Stomach (tissue), 9 donors: ENCODE measurements around the gene CAMSAP3. TPM values are rescaled to one million over a fixed set of nuclear protein-coding genes. Genes with fewer than 3 reads are reported as not detected.
A peak's percentile ranks its signal among the peaks of the same experiment; 100 is the strongest.

Experiments used
- DNase-seq, 2 donors: peaks; one replicate each; pipeline versions ENCODE4 v3.0.0 to v3.0.0-alpha.2; 2013 to 2019
- H3K27ac ChIP-seq, 5 donors: fragments of 200-600 bp in 4 of 5; sonication (generic) in 4 of 5; one replicate each; pipeline ENCODE4 v1.5.1; 2013 to 2019; ENCODE audit warnings: mild to moderate bottlenecking in 1 of 5, moderate library complexity in 1 of 5
- H3K27me3 ChIP-seq, 3 donors: fragments of 200-600 bp; sonication (generic); one replicate each; pipeline ENCODE4 v1.5.1; 2017 to 2019; ENCODE audit warnings: mixed run types in 1 of 3
- H3K36me3 ChIP-seq, 4 donors: fragments of 200-600 bp; sonication (generic); 1 replicate in 3 of 4; 2 replicates in 1 of 4; pipeline ENCODE4 v1.5.1; 2016 to 2019
- H3K4me1 ChIP-seq, 4 donors: fragments of 200-600 bp; sonication (generic); one replicate each; pipeline ENCODE4 v1.5.1; 2016 to 2019
- H3K4me3 ChIP-seq, 4 donors: fragments of 200-600 bp; sonication (generic) in 3 of 4; one replicate each; pipeline ENCODE4 v1.5.1; 2016 to 2019; ENCODE audit warnings: mild to moderate bottlenecking in 1 of 4
- H3K9me3 ChIP-seq, 4 donors: fragments of 200-600 bp; sonication (generic); one replicate each; pipeline ENCODE4 v1.5.1; 2016 to 2019
- EP300 ChIP-seq: sonication (generic); formaldehyde crosslinking; IDR thresholded peaks from one replicate; pipeline ENCODE4 v1.6.1; 2017; ENCODE audit warnings: antibody characterized with exemption
- POLR2A ChIP-seq, 4 donors: fragments of 450-650 bp; IDR thresholded peaks; one replicate each; pipeline ENCODE4 v1.6.1; 2016; ENCODE audit warnings: antibody characterized with exemption in 4 of 4, control low read depth in 2 of 4, mild to moderate bottlenecking in 1 of 4, moderate library complexity in 1 of 4
- POLR2AphosphoS5 ChIP-seq, 3 donors: sonication (generic); formaldehyde crosslinking; IDR thresholded peaks; one replicate each; pipeline ENCODE4 v1.6.1; 2016; ENCODE audit warnings: antibody characterized with exemption in 3 of 3
- WGBS, 5 donors: extraction: QIAGEN DNeasy Blood & Tissue Kit in 3 of 5; methylation state at CpG; one replicate each; pipeline versions ENCODE4 v1.1.5 to v1.1.7; 2013 to 2018; 5-methylcytosine and 5-hydroxymethylcytosine counted together
- intact Hi-C: fragments of 100-400 bp; cut with DNase I; formaldehyde crosslinking; loops from one replicate; pipeline ENCODE4 v1.15.1; 2023; ENCODE audit warnings: low total_unique reads
- polyA plus RNA-seq, 3 donors: library from polyadenylated mRNA; stranded (reverse); fragments of 200-250 nt; gene quantifications; one replicate each; pipeline ENCODE4 v1.2.3, GENCODE V29; 2013
- small RNA-seq, 4 donors: library from RNA; depleted of rRNA; stranded (forward); fragments of <200 nt; gene quantifications; one replicate each; pipeline ENCODE3, GENCODE V24; 2016
- total RNA-seq, 5 donors: library from RNA; depleted of rRNA; stranded (reverse); fragments of >200 nt; gene quantifications; one replicate each; pipeline versions ENCODE4 v1.1.0 to v1.2.3, GENCODE V29; 2014 to 2016
- TF ChIP-seq, protein P1 (sequence below), 7 experiments: fragments of 450-650 bp in 4 of 7; fragments of 200-600 bp in 3 of 7; sonication (generic) in 3 of 7; IDR thresholded peaks; one replicate each; pipeline ENCODE4 v1.5.1; 2016 to 2019; ENCODE audit warnings: antibody characterized with exemption in 7 of 7, control low read depth in 2 of 7, mild to moderate bottlenecking in 1 of 7
- donor health status: healthy with polysubstance abuse.
- donor health status: Bipolar disorder and iron deficiency.
- donor health status: healthy.

Gene CAMSAP3
- total and polyA plus RNA-seq, 8 donors, result 5.5 to 232 (median 32.2) TPM

DNA sequence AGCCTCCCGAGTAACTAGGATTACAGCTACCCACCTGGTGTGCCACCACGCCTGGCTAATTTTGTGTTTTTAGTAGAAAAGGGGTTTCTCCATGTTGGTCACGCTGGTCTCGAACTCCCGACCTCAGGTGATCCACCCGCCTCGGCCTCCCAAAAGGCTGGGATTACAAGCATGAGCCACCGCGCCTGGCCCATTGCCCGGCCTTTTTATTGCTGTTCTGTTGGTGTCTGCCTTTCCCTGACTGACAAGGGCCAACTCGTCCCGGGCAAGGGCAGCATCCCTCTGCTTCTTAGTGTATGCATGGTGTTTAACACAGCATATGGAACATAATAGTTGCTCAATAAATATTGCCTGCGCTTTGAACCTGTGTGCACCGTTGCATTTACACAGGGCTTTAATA, 67.0 kb downstream of the CAMSAP3 start:
- Histone ChIP-seq H3K27ac (no peak overlapping the region), H3K36me3 (no peaks in the 10 kb centered on the region), H3K9me3 (no peaks in the 10 kb centered on the region), H3K4me3 (no peak overlapping the region), H3K27me3 (peaks cover 0 to 45% (median 0%) of the 10 kb centered on the region in 3 donors), H3K4me1 (peaks cover 0 to 7% (median 0%) of the 10 kb centered on the region in 4 donors)
- no peak for DNase-seq
- 82 to 89% (median 84%) methylated on average over 14 of the region's 14 CpGs for WGBS, 5 donors
- TF ChIP-seq POLR2A (IDR thresholded peaks at IDR 0.05) (no peak), EP300 (no peak), POLR2AphosphoS5 (IDR thresholded peaks at IDR 0.05) (no peak)
- TF ChIP-seq, protein P1, sequence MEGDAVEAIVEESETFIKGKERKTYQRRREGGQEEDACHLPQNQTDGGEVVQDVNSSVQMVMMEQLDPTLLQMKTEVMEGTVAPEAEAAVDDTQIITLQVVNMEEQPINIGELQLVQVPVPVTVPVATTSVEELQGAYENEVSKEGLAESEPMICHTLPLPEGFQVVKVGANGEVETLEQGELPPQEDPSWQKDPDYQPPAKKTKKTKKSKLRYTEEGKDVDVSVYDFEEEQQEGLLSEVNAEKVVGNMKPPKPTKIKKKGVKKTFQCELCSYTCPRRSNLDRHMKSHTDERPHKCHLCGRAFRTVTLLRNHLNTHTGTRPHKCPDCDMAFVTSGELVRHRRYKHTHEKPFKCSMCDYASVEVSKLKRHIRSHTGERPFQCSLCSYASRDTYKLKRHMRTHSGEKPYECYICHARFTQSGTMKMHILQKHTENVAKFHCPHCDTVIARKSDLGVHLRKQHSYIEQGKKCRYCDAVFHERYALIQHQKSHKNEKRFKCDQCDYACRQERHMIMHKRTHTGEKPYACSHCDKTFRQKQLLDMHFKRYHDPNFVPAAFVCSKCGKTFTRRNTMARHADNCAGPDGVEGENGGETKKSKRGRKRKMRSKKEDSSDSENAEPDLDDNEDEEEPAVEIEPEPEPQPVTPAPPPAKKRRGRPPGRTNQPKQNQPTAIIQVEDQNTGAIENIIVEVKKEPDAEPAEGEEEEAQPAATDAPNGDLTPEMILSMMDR (IDR thresholded peaks at IDR 0.05), result no peak
- intact Hi-C loops, result no loop called here

DNA sequence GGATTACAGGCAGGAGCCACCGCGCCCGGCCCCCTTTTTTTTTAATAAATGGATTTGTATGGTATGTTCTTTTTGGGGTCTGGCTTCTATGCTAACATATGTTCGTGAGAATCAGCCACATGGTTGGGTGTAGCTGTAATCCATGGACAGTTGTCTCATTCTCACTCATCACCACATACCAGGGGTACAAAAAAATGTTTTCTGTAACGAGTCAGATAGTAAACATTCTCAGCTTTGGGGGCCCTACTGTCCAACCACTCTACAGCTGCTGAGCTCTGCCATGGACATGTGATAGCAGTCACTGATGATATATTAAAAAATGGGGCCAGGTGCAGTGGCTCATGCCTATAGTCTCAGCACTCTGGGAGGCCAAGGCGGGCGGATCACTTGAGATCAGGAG, 68.0 kb downstream of the CAMSAP3 start:
- TF ChIP-seq POLR2A (IDR thresholded peaks at IDR 0.05), result no peak
- TF ChIP-seq EP300, result no peak
- TF ChIP-seq POLR2AphosphoS5 (IDR thresholded peaks at IDR 0.05), result no peak
- TF ChIP-seq, protein P1 (IDR thresholded peaks at IDR 0.05), result no peak
- WGBS, 5 donors, result 76 to 78% (median 78%) methylated on average over 7 of the region's 7 CpGs
- H3K9me3 ChIP-seq, result no peaks in the 10 kb centered on the region
- no peaks in the 10 kb centered on the region for H3K4me1 ChIP-seq
- peaks cover 0 to 44% (median 2%) of the 10 kb centered on the region in 3 donors for H3K27me3 ChIP-seq
- DNase-seq, result no peak
- intact Hi-C loops, result no loop called here
- H3K27ac ChIP-seq, result no peak overlapping the region
- no peak overlapping the region for H3K4me3 ChIP-seq
- no peaks in the 10 kb centered on the region for H3K36me3 ChIP-seq

DNA sequence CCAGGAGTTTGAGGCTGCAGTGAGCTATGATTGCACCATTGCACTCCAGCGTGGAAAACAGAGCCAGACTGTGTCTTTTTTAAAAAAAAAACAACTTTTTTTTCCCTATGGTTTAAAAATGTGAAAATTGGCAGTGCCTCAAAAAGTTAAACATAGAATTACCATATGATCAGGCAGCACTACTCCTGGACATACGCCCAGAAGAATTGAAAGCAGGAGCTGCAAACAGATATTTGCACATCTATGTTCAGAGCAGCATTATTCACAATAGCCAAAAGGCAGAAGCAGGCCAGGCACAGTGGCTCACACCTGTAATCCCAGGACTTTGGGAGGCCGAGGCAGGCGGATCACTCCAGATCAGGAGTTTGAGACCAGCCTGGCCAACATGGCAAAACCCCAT, 69.4 kb downstream of the CAMSAP3 start:
- H3K36me3 ChIP-seq, result no peaks in the 10 kb centered on the region
- no peaks in the 10 kb centered on the region for H3K9me3 ChIP-seq
- H3K4me3 ChIP-seq, result no peak overlapping the region
- peak in 1 of 2 donors; percentile 74 for DNase-seq
- intact Hi-C loops, result no loop called here
- H3K27me3 ChIP-seq, result peaks cover 0 to 52% (median 16%) of the 10 kb centered on the region in 3 donors
- H3K4me1 ChIP-seq, result peaks cover 0 to 6% (median under 1%) of the 10 kb centered on the region in 4 donors
- no peak for TF ChIP-seq POLR2A (IDR thresholded peaks at IDR 0.05)
- WGBS, 5 donors, result 20 to 33% (median 22%) methylated on average over 4 of the region's 4 CpGs
- H3K27ac ChIP-seq, result no peak overlapping the region

Small RNA genes within 50 kb of the gene (small RNA-seq; reads per million reads assigned to genes)
- 0 reads per million in 4 donors for gene MIR6792

Other genes starting within 250 kb of the CAMSAP3 start
- gene ARHGEF18, start 246.9 kb upstream of the CAMSAP3 start, total RNA-seq, result 10 to 100 TPM; 26.8 to 56.2 (median 37.1) TPM
- gene ARHGEF18, start 246.9 kb upstream of the CAMSAP3 start, polyA plus RNA-seq, result 10 to 100 TPM; 12.6 to 19.3 (median 14.8) TPM
- 1 to 10 TPM in 2 of 5 donors, not detected in 3; 3.9 to 5.2 TPM for gene PEX11G, start 106.8 kb upstream of the CAMSAP3 start, total RNA-seq
- 1 to 10 TPM; 5.5 to 8.8 (median 5.8) TPM for gene PEX11G, start 106.8 kb upstream of the CAMSAP3 start, polyA plus RNA-seq
- 100 to 1,000 TPM in 1 of 5 donors, 10 to 100 TPM in 3, 1 to 10 TPM in 1; 6.2 to 304 (median 84.0) TPM for gene ZNF358, start 79.8 kb upstream of the CAMSAP3 start, total RNA-seq
- gene ZNF358, start 79.8 kb upstream of the CAMSAP3 start, polyA plus RNA-seq, result 10 to 100 TPM; 68.0 to 75.8 (median 72.4) TPM
- gene MCOLN1, start 73.2 kb upstream of the CAMSAP3 start, total RNA-seq, result 10 to 100 TPM in 3 of 5 donors, 1 to 10 TPM in 2; 5.1 to 56.6 (median 18.3) TPM
- gene MCOLN1, start 73.2 kb upstream of the CAMSAP3 start, polyA plus RNA-seq, result 10 to 100 TPM; 13.3 to 25.5 (median 19.2) TPM
- 100 to 1,000 TPM in 2 of 5 donors, 10 to 100 TPM in 3; 15.2 to 357 (median 70.1) TPM for gene PNPLA6, start 60.1 kb upstream of the CAMSAP3 start, total RNA-seq
- 10 to 100 TPM; 31.3 to 38.4 (median 38.0) TPM for gene PNPLA6, start 60.1 kb upstream of the CAMSAP3 start, polyA plus RNA-seq
- gene XAB2, start 33.7 kb downstream of the CAMSAP3 start, total RNA-seq, result 100 to 1,000 TPM in 1 of 5 donors, 10 to 100 TPM in 4; 24.6 to 106 (median 40.7) TPM
- gene XAB2, start 33.7 kb downstream of the CAMSAP3 start, polyA plus RNA-seq, result 10 to 100 TPM; 43.2 to 57.5 (median 53.6) TPM
- 10 to 100 TPM in 3 of 5 donors, 1 to 10 TPM in 1, under 1 TPM in 1; 0.89 to 33.2 (median 10.1) TPM for gene PET100, start 33.9 kb downstream of the CAMSAP3 start, total RNA-seq
- gene PET100, start 33.9 kb downstream of the CAMSAP3 start, polyA plus RNA-seq, result 100 to 1,000 TPM; 115 to 197 (median 188) TPM
- 1 to 10 TPM in 1 of 5 donors, not detected in 4; 2.7 TPM for gene PCP2, start 37.9 kb downstream of the CAMSAP3 start, total RNA-seq
- 1 to 10 TPM; 3.7 to 9.3 (median 4.3) TPM for gene PCP2, start 37.9 kb downstream of the CAMSAP3 start, polyA plus RNA-seq
- 100 to 1,000 TPM in 4 of 5 donors, 10 to 100 TPM in 1; 46.6 to 734 (median 167) TPM for gene STXBP2, start 41.2 kb downstream of the CAMSAP3 start, total RNA-seq
- 100 to 1,000 TPM in 2 of 3 donors, 10 to 100 TPM in 1; 90.1 to 145 (median 130) TPM for gene STXBP2, start 41.2 kb downstream of the CAMSAP3 start, polyA plus RNA-seq
- gene RETN, start 73.2 kb downstream of the CAMSAP3 start, total RNA-seq, result 1 to 10 TPM in 1 of 5 donors, not detected in 4; 9.6 TPM
- 10 to 100 TPM in 1 of 3 donors, 1 to 10 TPM in 1, not detected in 1; 6.2 to 41.4 TPM for gene RETN, start 73.2 kb downstream of the CAMSAP3 start, polyA plus RNA-seq
- gene MCEMP1, start 81.2 kb downstream of the CAMSAP3 start, total RNA-seq, result 1 to 10 TPM in 1 of 5 donors, under 1 TPM in 2, not detected in 2; 0.37 to 7.0 (median 0.43) TPM
- gene MCEMP1, start 81.2 kb downstream of the CAMSAP3 start, polyA plus RNA-seq, result 1 to 10 TPM in 2 of 3 donors, under 1 TPM in 1; 0.65 to 9.1 (median 1.2) TPM
- 10 to 100 TPM in 3 of 5 donors, 1 to 10 TPM in 2; 4.5 to 20.6 (median 15.1) TPM for gene TRAPPC5, start 85.0 kb downstream of the CAMSAP3 start, total RNA-seq
- gene TRAPPC5, start 85.0 kb downstream of the CAMSAP3 start, polyA plus RNA-seq, result 100 to 1,000 TPM; 108 to 203 (median 134) TPM
- 1 to 10 TPM in 1 of 5 donors, not detected in 4; 1.5 TPM for gene FCER2, start 106.3 kb downstream of the CAMSAP3 start, total RNA-seq
- under 1 TPM in 1 of 3 donors, not detected in 2; 0.48 TPM for gene FCER2, start 106.3 kb downstream of the CAMSAP3 start, polyA plus RNA-seq
- 1 to 10 TPM in 1 of 5 donors, under 1 TPM in 1, not detected in 3; 0.37 to 1.0 TPM for gene CLEC4G, start 136.2 kb downstream of the CAMSAP3 start, total RNA-seq
- gene CLEC4G, start 136.2 kb downstream of the CAMSAP3 start, polyA plus RNA-seq, result 1 to 10 TPM in 1 of 3 donors, under 1 TPM in 1, not detected in 1; 0.25 to 1.2 TPM
- gene CD209, start 151.7 kb downstream of the CAMSAP3 start, total RNA-seq, result 10 to 100 TPM in 2 of 5 donors, 1 to 10 TPM in 3; 1.8 to 51.9 (median 7.1) TPM
- gene CD209, start 151.7 kb downstream of the CAMSAP3 start, polyA plus RNA-seq, result 1 to 10 TPM in 2 of 3 donors, under 1 TPM in 1; 0.38 to 3.4 (median 2.0) TPM
- 1 to 10 TPM in 1 of 5 donors, not detected in 4; 1.8 TPM for gene CLEC4M, start 167.4 kb downstream of the CAMSAP3 start, total RNA-seq
- gene CLEC4M, start 167.4 kb downstream of the CAMSAP3 start, polyA plus RNA-seq, result not detected
- gene EVI5L, start 234.4 kb downstream of the CAMSAP3 start, total RNA-seq, result 10 to 100 TPM in 2 of 5 donors, 1 to 10 TPM in 3; 4.9 to 31.6 (median 9.3) TPM
- gene EVI5L, start 234.4 kb downstream of the CAMSAP3 start, polyA plus RNA-seq, result 1 to 10 TPM; 5.1 to 8.2 (median 7.8) TPM